Activated naive CD8-positive, alpha-beta T cell treated with anti-CD3 and anti-CD28 coated beads for 36 hours (primary cell): ENCODE measurements around the gene TXNRD1. TPM values are rescaled to one million over a fixed set of nuclear protein-coding genes. Genes with fewer than 3 reads are reported as not detected.
"Not testable (repeated sequence)": the region's sequence is repeated elsewhere in the genome, so short reads cannot be mapped to it uniquely, and the experiment has no call there.

Experiments used
- DNase-seq: peaks from one replicate; pipeline ENCODE4 v3.0.0; 2021
- H3K27ac Mint-ChIP-seq: one replicate; pipeline ENCODE4 v1.8.0; 2022; ENCODE audit warnings: mild to moderate bottlenecking, moderate library complexity, mixed read lengths
- H3K27me3 Mint-ChIP-seq: one replicate; pipeline ENCODE4 v1.8.0; 2022; ENCODE audit warnings: mild to moderate bottlenecking, mixed read lengths
- H3K36me3 Mint-ChIP-seq: one replicate; pipeline ENCODE4 v1.8.0; 2021; ENCODE audit warnings: mild to moderate bottlenecking, mixed read lengths
- H3K4me1 Mint-ChIP-seq: one replicate; pipeline ENCODE4 v1.8.0; 2021; ENCODE audit warnings: mixed read lengths
- H3K4me3 Mint-ChIP-seq: one replicate; pipeline ENCODE4 v1.8.0; 2022; ENCODE audit warnings: mild to moderate bottlenecking, moderate library complexity, mixed read lengths
- H3K9me3 Mint-ChIP-seq: one replicate; pipeline ENCODE4 v1.8.0; 2022; ENCODE audit warnings: mixed read lengths
- total RNA-seq, 2 experiments: library from RNA; stranded (reverse); gene quantifications; one replicate each; pipeline ENCODE4 v1.2.3, GENCODE V29; 2021

The TXNRD1 gene
- total RNA-seq, 2 experiments from 2014 or later, result 120 to 125 TPM

DNA sequence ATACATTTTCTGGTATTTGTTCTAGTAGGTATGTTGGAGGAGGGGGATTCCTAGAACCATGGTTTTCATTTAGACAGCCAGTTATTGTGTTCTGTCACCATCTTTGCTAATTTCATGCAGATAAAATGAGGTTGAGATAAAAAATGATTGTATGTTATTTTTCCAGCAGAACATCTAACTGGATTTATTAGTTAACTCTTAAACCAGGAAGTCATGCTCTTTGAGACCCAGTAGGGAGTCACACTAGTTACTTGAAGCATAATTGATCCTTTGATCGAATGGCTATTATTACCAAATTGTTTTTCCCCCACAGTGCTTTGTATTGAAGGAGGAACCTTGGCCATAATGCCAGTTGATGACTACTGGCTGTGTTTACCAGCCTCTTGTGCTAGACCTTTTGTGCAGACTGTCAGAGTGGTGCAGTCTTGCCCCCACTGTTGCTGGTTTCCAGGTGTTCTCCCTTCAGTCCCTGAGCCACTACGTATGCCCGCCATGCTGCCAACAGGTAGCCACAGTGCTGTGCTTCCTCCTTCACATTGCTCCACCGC lies 93.9 kb downstream of the TXNRD1 start:
- no peak for DNase-seq
- H3K27ac Mint-ChIP-seq, result no peak overlapping the region
- no peaks in the 10 kb centered on the region for H3K9me3 Mint-ChIP-seq
- H3K4me1 Mint-ChIP-seq, result peaks cover 28% of the 10 kb centered on the region
- no peak overlapping the region for H3K4me3 Mint-ChIP-seq
- peaks cover 45% of the 10 kb centered on the region for H3K36me3 Mint-ChIP-seq
- no peaks in the 10 kb centered on the region for H3K27me3 Mint-ChIP-seq

- no peak overlapping the region for H3K27ac Mint-ChIP-seq
- H3K9me3 Mint-ChIP-seq, result no peaks in the 10 kb centered on the region
- H3K36me3 Mint-ChIP-seq, result peaks cover 45% of the 10 kb centered on the region
- peaks cover 16% of the 10 kb centered on the region for H3K4me1 Mint-ChIP-seq
- H3K4me3 Mint-ChIP-seq, result no peak overlapping the region
- no peak for DNase-seq
- no peaks in the 10 kb centered on the region for H3K27me3 Mint-ChIP-seq
Measured at GRCh38 chr12:104310751-104311633, 95.4 kb downstream of the TXNRD1 start.

GRCh38 chr12:104312202-104312601 lies 96.6 kb downstream of the TXNRD1 start:
- Mint-ChIP-seq H3K36me3 (peaks cover 34% of the 10 kb centered on the region), H3K4me3 (no peak overlapping the region), H3K4me1 (peaks cover 10% of the 10 kb centered on the region), H3K9me3 (no peaks in the 10 kb centered on the region), H3K27me3 (no peaks in the 10 kb centered on the region), H3K27ac (no peak overlapping the region)
- DNase-seq, result no peak

DNA sequence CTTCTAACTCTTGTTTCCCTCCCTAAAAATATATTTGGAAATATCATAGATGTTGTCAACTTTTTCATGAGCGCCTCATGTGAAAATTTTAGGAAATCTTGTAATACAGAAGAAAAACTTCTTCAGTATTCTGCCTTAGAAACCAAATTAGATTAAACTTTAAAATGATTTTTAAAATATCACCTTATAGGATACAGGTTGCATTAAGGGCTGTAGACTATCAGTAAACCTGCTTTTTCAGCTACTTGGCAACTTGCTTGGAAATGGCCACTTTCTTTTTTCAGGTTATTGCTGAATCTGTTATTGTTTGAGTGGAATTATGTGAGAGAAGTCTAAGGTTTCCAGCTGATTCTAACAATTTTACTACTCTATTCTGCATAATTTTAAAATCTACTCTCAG lies 97.1 kb downstream of the TXNRD1 start:
- H3K4me3 Mint-ChIP-seq, result no peak overlapping the region
- no peak overlapping the region for H3K27ac Mint-ChIP-seq
- H3K9me3 Mint-ChIP-seq, result no peaks in the 10 kb centered on the region
- peaks cover 7% of the 10 kb centered on the region for H3K4me1 Mint-ChIP-seq
- no peaks in the 10 kb centered on the region for H3K27me3 Mint-ChIP-seq
- DNase-seq, result no peak
- H3K36me3 Mint-ChIP-seq, result peaks cover 30% of the 10 kb centered on the region

GRCh38 chr12:104313568-104314241 lies 98.1 kb downstream of the TXNRD1 start:
- peaks cover 30% of the 10 kb centered on the region for H3K36me3 Mint-ChIP-seq
- no peaks in the 10 kb centered on the region for H3K27me3 Mint-ChIP-seq
- H3K27ac Mint-ChIP-seq, result no peak overlapping the region
- DNase-seq, result no peak
- peaks cover 2% of the 10 kb centered on the region for H3K4me1 Mint-ChIP-seq
- no peak overlapping the region for H3K4me3 Mint-ChIP-seq
- H3K9me3 Mint-ChIP-seq, result no peaks in the 10 kb centered on the region

DNA sequence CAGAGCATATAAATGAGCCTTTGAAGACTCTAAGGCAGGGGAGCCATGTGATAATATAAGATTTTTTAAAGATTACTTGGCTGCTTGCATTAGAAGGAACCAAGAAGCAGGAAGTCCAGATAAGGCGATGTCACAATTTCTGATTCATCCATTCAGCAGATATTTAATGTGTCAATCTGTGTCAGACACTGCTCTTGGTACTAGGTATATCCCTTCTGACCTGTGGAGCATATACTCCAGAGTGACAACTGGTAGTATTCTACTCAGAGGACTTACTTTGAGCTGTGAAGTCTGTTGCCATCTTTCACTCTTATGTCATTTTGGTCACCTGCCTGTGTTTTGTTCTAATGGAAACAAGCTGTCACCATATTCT lies 98.6 kb downstream of the TXNRD1 start:
- Mint-ChIP-seq H3K9me3 (no peaks in the 10 kb centered on the region), H3K36me3 (peaks cover 31% of the 10 kb centered on the region), H3K4me3 (no peak overlapping the region), H3K27ac (no peak overlapping the region), H3K27me3 (no peaks in the 10 kb centered on the region), H3K4me1 (peaks cover 2% of the 10 kb centered on the region)
- DNase-seq, result no peak

- H3K4me1 Mint-ChIP-seq, result peaks cover 1% of the 10 kb centered on the region
- H3K36me3 Mint-ChIP-seq, result peaks cover 34% of the 10 kb centered on the region
- no peak for DNase-seq
- no peak overlapping the region for H3K27ac Mint-ChIP-seq
- H3K4me3 Mint-ChIP-seq, result no peak overlapping the region
- H3K9me3 Mint-ChIP-seq, result no peaks in the 10 kb centered on the region
- no peaks in the 10 kb centered on the region for H3K27me3 Mint-ChIP-seq
Measured at GRCh38 chr12:104315326-104316224, 100.0 kb downstream of the TXNRD1 start.

DNA sequence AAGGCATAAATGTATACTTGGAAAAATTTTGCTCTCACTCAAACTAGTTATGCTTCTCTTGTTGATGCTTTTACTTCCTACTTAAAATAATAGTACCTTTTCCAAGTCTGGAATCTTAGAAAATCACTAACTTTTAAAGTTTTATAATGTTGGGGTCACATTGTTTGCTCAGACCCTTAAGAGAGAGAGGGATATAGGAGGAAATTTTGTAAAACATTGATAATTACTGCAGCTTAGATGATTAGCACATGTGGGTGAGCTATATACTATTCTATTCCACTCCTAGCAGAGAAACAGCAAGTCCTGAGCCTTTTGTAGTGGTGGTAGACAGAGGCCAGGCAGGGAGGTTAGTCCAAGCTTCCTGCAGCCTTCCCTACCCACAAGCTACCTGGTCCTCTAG lies 101.4 kb downstream of the TXNRD1 start:
- Mint-ChIP-seq H3K27me3 (no peaks in the 10 kb centered on the region), H3K4me3 (no peak overlapping the region), H3K4me1 (peaks cover 1% of the 10 kb centered on the region), H3K36me3 (peaks cover 34% of the 10 kb centered on the region), H3K9me3 (no peaks in the 10 kb centered on the region), H3K27ac (no peak overlapping the region)
- no peak for DNase-seq

DNA sequence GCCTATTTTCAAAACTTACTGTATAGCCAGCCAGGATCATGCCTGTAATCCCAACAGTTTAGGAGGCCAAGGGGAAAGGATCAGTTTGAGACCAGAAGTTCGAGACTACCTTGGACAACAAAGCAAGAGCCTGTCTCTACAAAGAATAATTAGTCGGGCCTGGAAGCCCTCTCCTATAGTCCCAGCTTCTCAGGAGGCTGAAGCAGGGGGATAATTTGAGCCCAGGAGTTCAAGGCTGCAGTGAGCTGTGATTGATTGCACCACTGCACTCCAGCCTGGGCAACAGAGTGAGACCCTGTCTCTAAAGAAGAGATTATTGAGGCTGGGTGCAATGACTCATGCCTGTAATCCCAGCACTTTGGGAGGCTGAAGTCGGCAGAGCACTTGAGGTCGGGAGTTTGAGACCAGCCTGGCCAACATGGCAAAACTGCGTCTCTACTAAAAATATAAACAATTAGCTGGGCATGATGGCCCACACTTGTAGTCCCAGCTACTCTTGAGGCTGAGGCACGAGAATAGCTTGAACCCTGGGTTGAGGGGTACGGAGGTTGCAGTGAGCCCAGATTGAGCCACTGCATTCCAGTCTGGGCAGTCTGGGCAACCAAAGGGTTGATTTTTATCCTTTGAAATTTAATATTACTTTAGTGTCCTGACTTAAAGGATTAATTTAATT lies 102.1 kb downstream of the TXNRD1 start:
- no peaks in the 10 kb centered on the region for H3K27me3 Mint-ChIP-seq
- H3K36me3 Mint-ChIP-seq, result peaks cover 35% of the 10 kb centered on the region
- no peak overlapping the region for H3K27ac Mint-ChIP-seq

GRCh38 chr12:104319028-104319427 lies 103.4 kb downstream of the TXNRD1 start:
- peaks cover 1% of the 10 kb centered on the region for H3K4me1 Mint-ChIP-seq
- H3K9me3 Mint-ChIP-seq, result no peaks in the 10 kb centered on the region
- H3K27ac Mint-ChIP-seq, result no peak overlapping the region
- no peaks in the 10 kb centered on the region for H3K27me3 Mint-ChIP-seq
- H3K4me3 Mint-ChIP-seq, result no peak overlapping the region
- DNase-seq, result no peak
- H3K36me3 Mint-ChIP-seq, result peaks cover 33% of the 10 kb centered on the region

More for the DNA sequence above, 102.1 kb downstream of the TXNRD1 start:
- no peaks in the 10 kb centered on the region for H3K9me3 Mint-ChIP-seq
- no peak overlapping the region for H3K4me3 Mint-ChIP-seq
- peaks cover 1% of the 10 kb centered on the region for H3K4me1 Mint-ChIP-seq
- DNase-seq, result no peak

GRCh38 chr12:104319918-104320626 lies 104.5 kb downstream of the TXNRD1 start:
- Mint-ChIP-seq H3K36me3 (peaks cover 34% of the 10 kb centered on the region), H3K4me3 (no peak overlapping the region), H3K9me3 (no peaks in the 10 kb centered on the region), H3K4me1 (peaks cover 1% of the 10 kb centered on the region), H3K27me3 (no peaks in the 10 kb centered on the region), H3K27ac (no peak overlapping the region)
- DNase-seq, result no peak

GRCh38 chr12:104320627-104321024 lies 105.0 kb downstream of the TXNRD1 start:
- H3K27me3 Mint-ChIP-seq, result no peaks in the 10 kb centered on the region
- H3K4me1 Mint-ChIP-seq, result peaks cover 1% of the 10 kb centered on the region
- DNase-seq, result no peak
- H3K27ac Mint-ChIP-seq, result no peak overlapping the region
- H3K4me3 Mint-ChIP-seq, result no peak overlapping the region
- peaks cover 29% of the 10 kb centered on the region for H3K36me3 Mint-ChIP-seq
- no peaks in the 10 kb centered on the region for H3K9me3 Mint-ChIP-seq

- Mint-ChIP-seq H3K27ac (no peak overlapping the region), H3K4me3 (no peak overlapping the region), H3K9me3 (no peaks in the 10 kb centered on the region), H3K36me3 (peaks cover 30% of the 10 kb centered on the region), H3K27me3 (no peaks in the 10 kb centered on the region), H3K4me1 (peaks cover 1% of the 10 kb centered on the region)
- no peak for DNase-seq
Measured at GRCh38 chr12:104321949-104322348, 106.4 kb downstream of the TXNRD1 start.

GRCh38 chr12:104322533-104322932 lies 107.0 kb downstream of the TXNRD1 start:
- not testable (repeated sequence) for H3K4me3 Mint-ChIP-seq, H3K27me3 Mint-ChIP-seq, H3K4me1 Mint-ChIP-seq, H3K27ac Mint-ChIP-seq, H3K9me3 Mint-ChIP-seq, DNase-seq
- peaks cover 35% of the 10 kb centered on the region for H3K36me3 Mint-ChIP-seq
